Skeletal muscle satellite cell (primary cell): ENCODE results near the gene MRPL27.

ENCODE experiments used
- H3K27me3 ChIP-seq: 2 replicates; pipeline ENCODE4 v1.7.0; 2013; ENCODE audit warnings: low read length; ENCODE audit not compliant: control insufficient read depth, insufficient read depth
- H3K36me3 ChIP-seq: 2 replicates; pipeline ENCODE4 v1.7.0; 2013; ENCODE audit warnings: mild to moderate bottlenecking, control low read depth, low read length; ENCODE audit not compliant: insufficient read depth
- H3K4me1 ChIP-seq: 2 replicates; pipeline ENCODE4 v1.7.0; 2013; ENCODE audit warnings: low read length; ENCODE audit not compliant: control insufficient read depth, insufficient read depth
- H3K4me2 ChIP-seq: 2 replicates; pipeline ENCODE4 v1.7.0; 2013; ENCODE audit warnings: mild to moderate bottlenecking, low read length
- H3K4me3 ChIP-seq: 2 replicates; pipeline ENCODE4 v1.7.0; 2013; ENCODE audit warnings: low read length
- H3K9ac ChIP-seq: 2 replicates; pipeline ENCODE4 v1.7.0; 2013; ENCODE audit warnings: mild to moderate bottlenecking, low read depth, low read length, moderate library complexity
- H3K9me3 ChIP-seq: replicated peaks from 2 replicates; pipeline ENCODE4 v1.7.0; 2013; ENCODE audit warnings: mild to moderate bottlenecking, control low read depth, low read length

Gene MRPL27

GRCh38 chr17:50381920-50382319, 8.9 kb upstream of the MRPL27 start:
- H3K36me3 ChIP-seq: peaks cover 65% of the 10 kb centered on the region
- no peak overlapping the region for H3K4me3 ChIP-seq
- H3K4me1 ChIP-seq: no peaks in the 10 kb centered on the region
- H3K9ac ChIP-seq: no peak overlapping the region
- no peaks in the 10 kb centered on the region for H3K9me3 ChIP-seq
- no peak overlapping the region for H3K4me2 ChIP-seq
- H3K27me3 ChIP-seq: no peaks in the 10 kb centered on the region

GRCh38 chr17:50381260-50381815, 8.4 kb upstream of the MRPL27 start:
- Histone ChIP-seq H3K27me3 (no peaks in the 10 kb centered on the region), H3K9me3 (no peaks in the 10 kb centered on the region), H3K4me3 (no peak overlapping the region), H3K36me3 (peaks cover 59% of the 10 kb centered on the region), H3K9ac (no peak overlapping the region), H3K4me1 (no peaks in the 10 kb centered on the region), H3K4me2 (no peak overlapping the region)

- Histone ChIP-seq H3K4me2 (no peak overlapping the region), H3K9me3 (no peaks in the 10 kb centered on the region), H3K4me3 (no peak overlapping the region), H3K27me3 (no peaks in the 10 kb centered on the region), H3K36me3 (peaks cover 52% of the 10 kb centered on the region), H3K9ac (no peak overlapping the region), H3K4me1 (no peaks in the 10 kb centered on the region)
These were observed 7.6 kb upstream of the MRPL27 start for GRCh38 chr17:50380369-50381259.

- Histone ChIP-seq H3K4me3 (no peak overlapping the region), H3K9me3 (no peaks in the 10 kb centered on the region), H3K9ac (no peak overlapping the region), H3K27me3 (no peaks in the 10 kb centered on the region), H3K4me2 (no peak overlapping the region), H3K36me3 (peaks cover 42% of the 10 kb centered on the region), H3K4me1 (no peaks in the 10 kb centered on the region)
These were observed 6.6 kb upstream of the MRPL27 start for GRCh38 chr17:50379351-50380132.

- Histone ChIP-seq H3K4me3 (no peak overlapping the region), H3K9ac (no peak overlapping the region), H3K36me3 (peaks cover 7% of the 10 kb centered on the region), H3K9me3 (no peaks in the 10 kb centered on the region), H3K4me2 (no peak overlapping the region), H3K4me1 (peaks cover 13% of the 10 kb centered on the region), H3K27me3 (no peaks in the 10 kb centered on the region)
These were observed 3.0 kb upstream of the MRPL27 start for GRCh38 chr17:50375858-50376538.

- no peaks in the 10 kb centered on the region for H3K9me3 ChIP-seq
- H3K27me3 ChIP-seq: no peaks in the 10 kb centered on the region
- H3K9ac ChIP-seq: peak overlapping the region; percentile 95
- peak overlapping the region; percentile 90 for H3K4me2 ChIP-seq
- peak overlapping the region; percentile 97 for H3K4me3 ChIP-seq
- peaks cover 18% of the 10 kb centered on the region for H3K36me3 ChIP-seq
- peaks cover 13% of the 10 kb centered on the region for H3K4me1 ChIP-seq
These were observed 721 bp upstream of the MRPL27 start for GRCh38 chr17:50373705-50374104.

GRCh38 chr17:50372222-50372757, 694 bp downstream of the MRPL27 start:
- peaks cover 32% of the 10 kb centered on the region for H3K36me3 ChIP-seq
- peaks cover 13% of the 10 kb centered on the region for H3K4me1 ChIP-seq

GRCh38 chr17:50371526-50371925, 1.5 kb downstream of the MRPL27 start:
- peak overlapping the region; percentile 97 for H3K4me3 ChIP-seq
- no peaks in the 10 kb centered on the region for H3K9me3 ChIP-seq
- peaks cover 13% of the 10 kb centered on the region for H3K4me1 ChIP-seq
- no peaks in the 10 kb centered on the region for H3K27me3 ChIP-seq
- no peak overlapping the region for H3K9ac ChIP-seq
- H3K4me2 ChIP-seq: peak overlapping the region; percentile 90
- H3K36me3 ChIP-seq: peaks cover 40% of the 10 kb centered on the region

More at GRCh38 chr17:50372222-50372757, 694 bp downstream of the MRPL27 start:
- Histone ChIP-seq H3K27me3 (no peaks in the 10 kb centered on the region), H3K4me2 (peak overlapping the region; percentile 90), H3K4me3 (peak overlapping the region; percentile 97), H3K9ac (peak overlapping the region; percentile 95), H3K9me3 (no peaks in the 10 kb centered on the region)

- Histone ChIP-seq H3K4me1 (peaks cover 13% of the 10 kb centered on the region), H3K9ac (no peak overlapping the region), H3K36me3 (peaks cover 51% of the 10 kb centered on the region), H3K9me3 (no peaks in the 10 kb centered on the region), H3K4me3 (no peak overlapping the region), H3K4me2 (no peak overlapping the region), H3K27me3 (no peaks in the 10 kb centered on the region)
These were observed 2.9 kb downstream of the MRPL27 start for GRCh38 chr17:50370052-50370451.

- H3K9me3 ChIP-seq: no peaks in the 10 kb centered on the region
- H3K36me3 ChIP-seq: peaks cover 54% of the 10 kb centered on the region
- H3K4me2 ChIP-seq: no peak overlapping the region
- H3K4me1 ChIP-seq: peaks cover 11% of the 10 kb centered on the region
- no peaks in the 10 kb centered on the region for H3K27me3 ChIP-seq
- no peak overlapping the region for H3K9ac ChIP-seq
- H3K4me3 ChIP-seq: no peak overlapping the region
These were observed 5.6 kb downstream of the MRPL27 start for GRCh38 chr17:50367401-50367800.
